ENCODE data around the gene SKAP1.
"Not testable (repeated sequence)": the region's sequence is repeated elsewhere in the genome, so short reads cannot be mapped to it uniquely, and the experiment has no call there.

Gene SKAP1

DNA sequence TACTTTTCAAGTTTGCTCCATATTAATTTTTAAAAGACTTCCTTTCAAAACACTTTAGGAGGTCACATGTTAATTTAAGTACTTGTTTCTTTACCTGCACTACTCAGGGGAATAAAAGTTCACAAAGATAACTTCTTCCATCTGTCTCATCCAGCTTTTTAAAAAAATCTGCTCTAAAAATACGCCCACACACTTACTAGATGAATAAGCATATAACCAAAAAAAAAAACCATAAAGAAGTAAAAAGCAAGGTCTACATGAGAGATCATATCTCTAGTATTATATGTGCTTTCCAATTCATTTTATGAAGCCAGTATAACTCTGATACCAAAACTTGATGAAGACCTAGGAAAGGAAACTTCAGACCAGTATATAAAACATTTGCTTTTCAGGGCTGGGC lies 17.2 kb downstream of the SKAP1 start:
- DNase-seq: no peak

DNA sequence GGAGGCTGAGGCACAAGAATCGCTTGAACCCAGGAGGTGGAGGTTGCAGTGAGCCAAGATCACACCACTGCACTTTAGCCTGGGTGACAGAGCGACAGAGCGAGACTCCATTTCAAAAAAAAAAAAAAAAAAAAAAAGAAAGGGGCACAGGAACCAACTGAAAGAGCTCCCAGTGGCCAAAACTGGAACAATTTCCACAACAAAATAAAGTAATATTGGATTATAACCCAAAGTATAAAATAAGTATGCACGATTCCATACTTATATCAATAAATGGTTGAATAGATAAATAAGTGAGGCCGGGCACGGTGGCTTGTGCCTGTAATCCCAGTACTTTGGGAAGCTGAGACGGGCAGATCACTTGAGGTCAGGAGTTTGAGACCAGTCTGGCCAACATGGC lies 19.2 kb downstream of the SKAP1 start:
- DNase-seq: not testable (repeated sequence)

DNA sequence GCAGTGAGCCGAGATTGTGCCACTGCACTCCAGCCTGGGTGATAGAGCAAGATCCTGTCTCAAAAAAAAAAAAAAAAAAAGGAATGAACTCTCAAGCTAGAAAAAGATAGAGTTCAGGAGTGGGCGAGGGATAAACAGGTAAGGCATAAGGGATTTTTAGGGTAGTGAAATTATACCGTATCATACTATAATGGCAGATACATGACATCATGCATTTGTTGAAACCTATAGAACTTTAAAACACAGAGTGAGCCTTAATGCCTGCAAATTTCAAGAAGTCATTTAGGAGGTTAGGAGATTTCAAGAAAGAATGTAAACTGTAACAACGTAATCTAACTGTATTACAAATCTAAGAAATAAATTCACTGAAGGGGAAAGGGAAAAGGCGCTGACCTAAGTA lies 20.4 kb downstream of the SKAP1 start:
- DNase-seq: no peak

DNA sequence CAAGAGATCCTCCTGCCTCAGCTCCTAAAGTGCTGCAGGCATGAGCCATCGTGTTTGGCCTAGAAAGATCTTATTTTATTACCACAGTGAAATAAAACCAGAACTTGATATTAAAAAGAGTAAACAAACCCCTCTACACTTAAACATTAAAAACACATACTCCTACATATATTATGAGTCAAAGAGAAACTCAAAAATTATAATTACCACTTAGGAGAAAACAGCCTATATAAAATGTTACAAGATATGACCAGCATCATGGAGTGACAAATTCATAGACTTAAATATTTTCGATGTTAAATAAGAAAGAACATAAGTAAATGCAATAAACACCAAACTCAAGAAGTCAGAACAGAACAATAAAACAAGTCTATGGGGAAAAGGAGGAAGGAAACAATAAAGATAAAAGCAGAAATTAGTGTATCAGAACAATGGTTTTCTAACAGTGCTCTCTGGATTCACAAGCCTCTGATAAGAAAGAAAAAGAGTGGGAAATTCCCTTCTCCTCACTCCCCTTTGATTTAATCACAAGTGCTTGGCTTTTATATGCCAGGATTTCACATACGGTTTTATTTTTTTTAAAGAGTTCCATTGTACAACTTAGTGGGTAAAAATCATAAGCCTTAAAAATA lies 23.0 kb downstream of the SKAP1 start:
- DNase-seq: no peak

DNA sequence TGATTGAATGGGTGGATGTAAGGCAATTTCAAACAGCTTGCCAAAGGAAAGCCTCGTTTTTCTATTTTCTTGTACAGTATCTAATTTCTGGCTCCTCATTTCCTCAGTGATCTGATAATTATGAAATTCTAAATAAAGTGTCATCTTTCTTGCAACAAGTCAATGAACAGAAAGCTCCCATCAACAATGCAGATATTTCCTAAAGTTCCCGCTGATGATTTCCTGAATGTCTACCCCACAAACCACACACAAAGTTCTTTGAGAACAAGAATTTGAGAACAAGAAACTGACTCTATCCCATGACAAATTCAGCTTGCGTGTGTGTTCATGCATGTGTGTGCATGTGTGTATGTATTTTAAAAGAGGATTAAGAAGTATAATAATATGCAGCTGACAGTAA lies 35.2 kb downstream of the SKAP1 start:
- DNase-seq: no peak

DNA sequence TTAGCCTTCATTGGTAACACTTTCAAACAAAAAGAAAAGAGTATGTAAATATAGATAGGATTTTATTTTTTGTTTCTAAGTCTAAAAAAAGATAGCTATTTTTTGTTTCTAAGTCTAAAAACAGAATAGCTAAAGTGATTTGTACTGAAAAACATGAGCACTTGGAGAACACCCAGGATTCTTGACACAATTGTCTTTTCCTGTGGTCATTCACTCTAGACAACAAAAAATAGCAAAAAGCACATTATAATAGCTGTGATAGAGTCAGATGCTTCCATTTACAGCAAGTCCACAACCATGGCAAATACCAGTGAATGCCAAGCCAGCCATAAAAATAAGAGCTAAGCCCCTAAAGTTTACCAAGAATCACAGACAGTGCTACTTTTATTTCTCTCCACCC lies 36.7 kb downstream of the SKAP1 start:
- DNase-seq: no peak

DNA sequence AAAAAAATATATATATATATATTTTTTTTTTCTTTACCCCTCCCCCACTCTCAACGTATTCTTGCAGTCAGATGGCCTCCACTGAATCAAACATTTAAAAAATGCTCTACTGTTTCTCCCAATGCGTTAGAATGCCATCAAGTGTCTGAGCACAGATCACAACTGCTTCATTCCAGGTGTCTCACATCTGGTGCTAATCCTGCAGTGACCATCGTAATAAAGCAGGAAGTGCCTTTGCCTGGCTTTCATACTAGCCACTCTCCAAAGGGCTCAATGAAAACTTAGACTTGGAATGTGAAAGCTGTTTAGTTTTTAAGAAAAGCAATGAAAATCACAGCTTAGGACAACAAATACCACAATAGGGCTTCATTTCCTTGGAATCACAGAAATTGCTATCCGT lies 37.2 kb downstream of the SKAP1 start:
- no peak for DNase-seq

DNA sequence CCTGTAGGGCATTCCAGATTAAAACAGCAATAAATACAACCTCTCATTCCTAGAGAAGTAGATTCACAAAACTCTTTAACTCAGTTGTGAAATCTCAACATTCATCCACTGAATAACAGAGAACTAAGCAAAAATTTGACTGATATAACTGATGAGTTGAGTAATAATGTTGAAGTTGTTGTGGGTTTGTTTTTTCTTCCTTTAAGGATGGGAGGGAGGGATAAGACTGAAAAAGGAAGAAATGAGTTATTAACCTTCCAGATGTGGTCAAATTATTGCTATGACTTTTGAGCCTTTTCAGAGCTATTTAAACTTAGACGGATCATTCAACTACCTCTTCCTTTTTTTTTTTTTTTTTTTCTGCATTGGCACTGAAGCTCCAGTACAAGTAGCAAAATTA lies 38.6 kb downstream of the SKAP1 start:
- DNase-seq: no peak

DNA sequence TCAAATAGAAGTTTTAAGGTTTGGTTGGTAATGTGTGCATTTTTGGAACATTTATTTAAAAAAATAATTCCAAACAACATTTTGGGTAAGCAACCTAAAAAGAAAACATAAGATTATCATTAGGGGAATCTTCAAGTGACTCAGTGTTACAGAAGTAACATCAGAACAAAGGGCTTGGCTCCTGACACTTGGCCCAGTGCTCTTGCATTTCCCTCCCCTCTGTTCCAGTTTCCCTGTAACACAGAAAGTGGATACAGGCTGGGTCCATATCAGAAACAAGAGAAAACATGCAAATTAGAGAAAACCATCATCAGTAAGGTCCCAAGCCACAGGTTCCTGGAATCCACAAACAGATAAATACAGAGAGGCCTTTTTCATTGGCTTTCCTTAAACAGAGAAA lies 40.1 kb downstream of the SKAP1 start:
- DNase-seq: no peak

DNA sequence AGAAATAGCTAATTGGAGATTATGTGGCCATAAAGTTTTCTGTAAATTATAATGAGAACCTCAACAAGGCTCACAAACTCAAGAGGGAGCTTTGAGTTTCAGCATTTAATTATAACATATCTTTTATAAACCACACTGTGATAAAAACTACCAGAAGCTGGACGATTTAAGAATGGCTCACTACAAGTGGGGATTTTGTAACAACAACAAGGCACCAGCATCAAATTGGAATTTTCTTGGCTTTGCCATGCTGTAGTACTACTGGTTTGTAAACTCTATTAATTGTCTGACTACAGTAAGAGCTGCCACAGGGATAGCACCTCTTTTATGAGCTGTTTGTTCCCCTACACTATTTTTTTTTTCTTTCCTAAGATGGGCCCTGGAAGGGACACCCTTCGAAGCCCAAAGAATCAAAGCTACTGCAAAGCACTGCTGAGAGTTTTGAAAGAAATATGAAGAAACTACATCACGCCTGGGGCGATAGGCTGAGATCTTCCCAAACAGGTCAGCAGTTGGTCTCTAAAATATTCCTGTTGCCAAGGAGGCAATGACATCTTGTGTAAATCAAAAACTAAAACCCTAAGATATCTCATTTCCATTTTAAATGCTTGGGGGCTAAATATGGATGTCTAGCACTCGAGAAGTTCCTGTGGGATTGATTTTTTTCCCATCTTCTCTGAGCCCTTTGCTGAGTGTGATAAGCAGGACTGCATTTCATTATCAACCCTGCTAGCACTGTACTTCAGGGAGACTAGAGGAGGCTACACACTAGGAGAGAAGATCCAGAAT lies 40.9 kb downstream of the SKAP1 start:
- no peak for DNase-seq

DNA sequence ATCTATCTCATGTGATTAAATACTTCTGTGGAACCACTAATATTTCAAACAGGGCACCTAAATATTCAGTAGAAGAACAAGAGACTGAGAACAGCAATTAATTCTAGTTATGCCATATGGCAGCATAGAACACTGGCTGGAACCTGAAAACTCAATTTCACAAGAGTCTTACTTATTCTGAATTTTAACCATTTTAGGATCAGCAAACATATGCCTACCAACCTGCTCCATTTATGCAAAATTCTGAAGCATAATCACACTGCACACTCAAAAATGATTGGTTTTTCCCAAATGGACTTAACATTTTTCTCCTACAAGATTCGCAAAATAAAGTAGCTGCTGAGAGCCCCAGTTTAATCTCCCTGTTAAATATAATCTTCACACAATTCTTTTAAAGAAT lies 43.2 kb downstream of the SKAP1 start:
- DNase-seq: no peak

DNA sequence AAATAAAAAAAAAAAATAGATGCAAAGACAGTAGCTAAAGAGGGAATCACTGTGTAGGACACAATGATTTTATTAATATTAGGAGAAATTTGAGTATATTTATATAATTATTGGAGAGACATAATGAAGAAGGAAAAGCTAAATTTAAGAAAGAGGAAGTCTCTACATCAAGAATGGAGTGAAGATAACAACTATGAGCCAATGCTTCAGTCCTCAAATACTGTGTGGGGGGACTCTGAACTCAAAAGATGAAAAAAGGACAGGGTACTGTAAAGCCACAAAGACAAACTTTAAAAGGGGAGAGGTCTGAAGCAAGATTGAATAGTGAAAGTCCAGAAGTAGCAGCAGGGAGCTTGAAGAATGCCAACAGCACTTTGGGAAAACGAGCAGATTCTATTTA lies 44.7 kb downstream of the SKAP1 start:
- DNase-seq: no peak

DNA sequence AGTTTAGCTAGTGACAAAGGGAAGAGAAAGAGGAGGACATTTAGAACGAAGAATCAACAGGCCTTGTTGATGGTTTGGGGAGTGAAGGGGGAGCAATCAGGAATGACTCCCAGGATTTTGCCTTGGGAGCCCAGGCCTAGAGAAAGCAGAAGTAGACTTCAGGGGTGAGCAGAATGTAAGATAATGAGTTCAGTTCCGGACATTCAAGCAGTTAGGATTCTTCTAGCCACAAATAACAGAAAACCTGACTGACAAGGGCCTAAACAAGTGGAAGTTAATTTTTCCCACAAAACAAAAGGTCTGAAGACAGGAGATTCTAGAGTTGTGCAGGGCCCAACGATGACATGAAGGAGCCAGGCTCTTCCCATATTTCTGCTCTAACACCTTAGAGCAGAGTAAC lies 45.9 kb downstream of the SKAP1 start:
- no peak for DNase-seq

DNA sequence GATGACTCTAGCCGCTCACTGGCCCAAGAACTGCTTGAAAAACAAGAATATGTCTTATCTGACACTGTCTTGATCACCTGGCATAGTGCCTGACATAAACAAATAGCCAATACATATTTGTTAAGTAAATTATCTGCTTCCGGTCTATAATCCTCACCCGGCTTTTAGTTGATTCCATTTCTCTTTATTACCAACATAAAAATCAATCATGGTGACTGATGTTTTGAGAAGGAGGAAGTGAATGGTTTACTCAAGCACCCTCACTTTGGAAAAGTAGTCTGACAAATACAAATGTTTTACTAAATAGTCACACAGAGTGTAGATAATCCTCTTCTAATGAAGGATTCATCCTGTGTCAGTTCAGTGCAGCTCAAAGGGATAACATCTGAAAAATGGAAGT lies 47.0 kb downstream of the SKAP1 start:
- DNase-seq: no peak

DNA sequence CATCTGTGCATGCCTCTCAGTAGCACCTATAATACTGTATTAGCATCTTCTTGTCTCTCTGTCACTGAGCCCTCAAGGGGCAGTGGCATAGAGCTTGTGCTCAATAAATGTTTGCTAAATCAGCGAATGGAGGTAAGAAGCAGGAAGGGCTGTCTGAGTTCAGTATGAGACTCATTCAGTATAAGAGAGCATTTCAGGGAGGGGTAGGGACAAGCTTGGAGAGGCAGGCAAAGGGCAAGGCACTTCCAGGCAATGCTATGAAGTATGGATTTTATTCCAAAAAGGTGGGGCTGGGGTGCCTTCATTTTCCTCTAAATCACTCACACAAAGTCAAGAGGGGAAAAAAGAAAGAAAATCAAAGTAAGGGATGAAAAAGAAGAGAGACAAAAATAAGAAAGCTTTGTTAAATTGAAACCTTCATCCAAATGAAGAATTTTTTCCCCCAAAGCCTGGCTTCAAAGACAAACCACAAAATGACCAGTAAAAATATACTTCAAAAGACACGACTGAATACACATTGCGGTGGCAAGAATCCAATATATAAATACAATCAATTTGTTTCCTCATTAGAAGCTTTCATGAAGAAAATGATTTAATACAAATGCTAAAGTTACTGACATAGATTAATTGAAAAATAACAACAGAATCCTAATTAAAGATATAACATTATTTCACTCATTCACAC lies 51.2 kb downstream of the SKAP1 start:
- DNase-seq: no peak

DNA sequence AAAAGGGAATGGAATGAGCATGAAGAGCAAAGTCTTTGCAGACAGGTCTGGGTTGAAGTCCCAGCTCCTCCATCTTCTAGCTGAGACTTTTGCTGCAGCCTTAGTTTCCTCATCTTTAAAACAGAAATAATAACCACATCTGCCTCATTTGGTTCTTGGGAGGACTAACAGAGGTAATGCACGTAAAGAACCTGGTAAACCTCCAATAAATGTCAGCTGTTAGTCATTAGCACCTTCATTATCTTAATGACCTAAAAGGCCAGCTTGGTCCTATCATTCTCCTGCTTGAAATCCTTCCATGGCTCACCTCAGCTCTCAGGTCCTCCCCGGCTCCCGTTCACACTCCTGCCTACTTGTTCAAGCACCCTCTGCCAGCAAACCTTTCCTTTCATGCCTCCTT lies 51.8 kb downstream of the SKAP1 start:
- no peak for DNase-seq

DNA sequence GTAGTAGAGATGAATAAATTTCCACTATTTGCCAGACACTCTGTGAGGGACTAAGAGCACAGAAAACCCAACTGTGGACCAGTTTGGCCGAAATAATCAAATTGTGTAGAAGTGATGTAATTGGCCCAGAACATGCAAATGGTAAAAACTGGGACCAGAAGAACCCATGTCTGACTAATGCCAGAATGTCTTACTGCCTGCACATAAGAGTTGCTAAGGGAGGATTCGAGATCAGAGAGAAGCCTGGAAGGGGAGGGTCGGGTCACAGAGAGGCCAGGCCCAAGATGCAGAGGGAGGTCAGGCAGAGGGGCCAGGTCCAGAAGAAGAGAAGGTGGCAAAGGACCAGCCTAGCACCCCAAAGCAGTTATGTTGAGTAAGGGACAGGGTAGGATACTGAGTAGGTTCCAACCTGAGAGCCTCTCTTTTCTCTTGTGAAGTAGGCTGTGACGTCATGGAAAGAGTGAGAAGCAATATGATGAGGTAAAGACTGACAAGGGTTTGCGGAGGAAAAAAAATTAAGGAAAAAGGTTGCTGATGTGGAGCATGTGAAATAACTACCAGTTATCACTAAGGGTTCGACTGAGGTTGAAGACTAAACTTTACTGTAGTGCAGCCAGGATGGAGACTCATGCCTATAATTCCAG lies 53.2 kb downstream of the SKAP1 start:
- no peak for DNase-seq

DNA sequence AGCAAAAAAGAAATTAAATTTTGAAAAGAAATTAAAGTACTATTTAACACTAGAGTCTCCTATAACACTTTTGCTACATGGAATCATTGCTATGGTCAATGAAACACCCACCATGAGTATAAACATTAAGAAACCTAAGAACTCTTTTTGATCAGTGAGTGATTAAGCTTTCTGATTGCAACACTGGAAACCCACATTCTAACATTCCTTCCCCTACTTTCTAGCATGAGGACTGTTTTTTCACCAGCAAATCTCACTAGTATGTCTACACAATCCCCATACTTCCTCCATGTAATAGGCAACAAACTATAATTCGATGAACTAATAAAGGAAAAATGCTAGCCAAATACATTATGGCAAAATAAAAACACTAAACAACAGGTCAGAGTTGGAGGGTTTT lies 54.7 kb downstream of the SKAP1 start:
- DNase-seq: no peak

DNA sequence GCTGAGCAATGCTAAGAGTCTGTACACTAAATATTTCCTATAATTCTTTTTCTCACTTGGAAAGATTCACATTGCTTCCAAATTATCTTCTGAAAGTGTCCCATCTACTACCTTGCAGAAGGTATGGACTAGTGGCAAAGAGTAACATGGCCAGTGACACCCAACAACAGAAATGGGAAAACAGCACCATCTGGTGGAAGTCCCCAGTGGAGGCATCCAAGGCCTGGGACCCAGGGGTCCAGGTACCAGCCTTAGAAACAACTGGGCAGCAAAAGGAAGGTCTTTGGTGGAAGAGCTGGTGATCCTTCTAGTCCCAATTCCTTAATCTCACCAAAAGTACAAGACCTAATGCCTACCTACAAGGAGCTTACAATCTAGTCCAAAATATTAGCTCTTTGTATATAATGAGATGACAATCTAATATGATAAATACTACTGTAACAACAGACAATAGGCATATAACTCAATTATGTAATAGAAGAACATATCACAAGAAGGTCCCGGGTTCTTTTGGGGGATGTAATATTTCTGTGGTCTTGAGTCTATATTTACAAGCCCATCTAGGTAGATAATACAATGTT lies 55.3 kb downstream of the SKAP1 start:
- peak; percentile 51 for DNase-seq

DNA sequence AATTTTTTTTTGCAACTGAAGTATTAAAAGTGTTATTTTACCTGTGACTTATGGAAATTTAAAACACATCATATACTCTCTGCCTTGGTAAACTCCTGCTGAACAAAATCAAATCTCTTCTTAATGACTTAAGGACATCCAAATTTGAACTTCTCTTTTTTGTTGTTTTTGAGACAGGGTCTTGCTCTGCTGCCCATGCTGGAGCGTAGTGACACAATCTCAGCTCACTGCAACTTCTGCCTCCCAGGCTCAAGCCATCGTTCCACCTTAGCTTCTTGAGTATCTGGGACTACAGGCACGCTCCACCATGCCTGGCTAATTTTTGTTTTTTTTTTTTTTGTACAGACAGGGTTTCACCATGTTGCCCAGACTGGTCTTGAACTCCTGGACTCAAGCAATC lies 56.1 kb downstream of the SKAP1 start:
- DNase-seq: no peak

DNA sequence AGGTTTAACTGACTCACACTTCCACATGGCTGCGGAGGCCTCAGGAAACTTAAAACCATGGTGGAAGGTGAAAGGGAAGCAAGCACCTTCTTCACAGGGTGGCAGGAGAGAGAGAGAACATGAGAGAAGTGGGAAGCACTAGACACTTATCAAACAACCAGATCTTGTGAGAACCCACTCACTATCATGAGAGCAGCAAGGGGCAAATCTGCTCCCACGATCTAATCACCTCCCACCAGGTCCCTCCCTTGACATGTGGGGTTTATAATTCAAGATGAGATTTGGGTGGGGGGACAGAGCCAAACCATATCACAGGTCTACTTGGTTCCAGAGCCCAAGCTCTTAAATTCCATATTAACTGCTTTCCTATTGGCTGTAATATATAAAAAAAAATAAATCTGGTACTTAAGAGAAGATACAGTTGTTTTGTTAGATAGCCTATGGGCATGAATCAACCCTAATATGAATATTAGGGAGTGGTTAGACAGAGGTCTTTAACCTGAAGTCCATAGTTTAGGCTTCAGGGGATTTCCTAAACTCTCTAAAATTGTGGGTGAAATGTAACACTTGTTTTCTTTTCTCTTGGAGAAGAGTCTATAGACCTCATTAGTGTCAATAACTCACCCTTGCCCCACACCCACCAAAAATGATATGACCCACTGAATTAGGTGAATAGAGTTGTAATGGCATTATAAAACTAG lies 56.7 kb downstream of the SKAP1 start:
- no peak for DNase-seq

DNA sequence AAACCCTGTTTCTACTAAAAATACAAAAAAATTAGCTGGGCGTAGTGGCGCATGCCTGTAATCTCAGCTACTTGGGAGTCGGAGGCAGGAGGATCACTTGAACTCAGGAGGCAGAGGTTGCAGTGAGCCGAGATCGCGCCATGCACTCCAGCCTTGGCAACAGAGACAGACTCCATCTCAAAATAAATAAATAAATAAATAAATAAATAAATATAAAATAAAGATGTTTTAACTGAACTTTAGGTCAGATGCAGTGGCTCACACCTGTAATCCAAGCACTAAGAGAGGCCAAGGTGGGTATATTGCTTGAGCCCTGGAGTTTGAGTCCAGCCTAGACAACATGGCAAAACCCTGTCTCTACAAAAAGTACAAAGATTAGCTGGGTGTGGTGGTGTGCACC lies 61.0 kb downstream of the SKAP1 start:
- DNase-seq: not testable (repeated sequence)

All from CD4-positive, alpha-beta T cell treated with Interleukin-17A for 1 hour (primary cell).